IgD-negative memory B cell (primary cell): ENCODE data around the gene TIA1. TPM values are rescaled to one million over a fixed set of nuclear protein-coding genes. Genes with fewer than 3 reads are reported as not detected.

ENCODE experiments used
- polyA plus RNA-seq: library from polyadenylated mRNA; unstranded; fragments of 300-500 nt; fragmentation: Illumina TruSeq; gene quantifications from one replicate; pipeline ENCODE4 v1.2.3, GENCODE V29; 2021

TIA1 gene
- polyA plus RNA-seq, 1 donor from 2014 or later = 54.1 TPM

Other genes starting within 250 kb of the TIA1 start
- gene PCBP1, start 161.2 kb downstream of the TIA1 start, polyA plus RNA-seq = 123 TPM
- gene C2orf42, start 57.6 kb downstream of the TIA1 start, polyA plus RNA-seq = 30.7 TPM
- 12.6 TPM for gene PCYOX1, start 9.5 kb upstream of the TIA1 start, polyA plus RNA-seq
- 227 TPM for gene SNRPG, start 45.1 kb upstream of the TIA1 start, polyA plus RNA-seq
- gene FAM136A, start 53.4 kb upstream of the TIA1 start, polyA plus RNA-seq = 38.4 TPM